PC-9 (cell line): ENCODE measurements around the gene CNNM2. TPM values are rescaled to one million over a fixed set of nuclear protein-coding genes. Genes with fewer than 3 reads are reported as not detected.

Source experiments
- BruUV-seq: library from RNA; stranded (reverse); fragments of 400-500 nt; replicated peaks from 2 replicates; lab custom pipeline; 2021; lab: Mats Ljungman, UMichigan
- CTCF ChIA-PET: fragments of 300-600 bp; sonication (Branson Sonifier 250); formaldehyde crosslinking; loops from one replicate; lab custom pipeline; 2022; ENCODE audit warnings: antibody characterized with exemption; lab: Charles Lee
- POLR2A ChIA-PET: fragments of 300-600 bp; sonication (Branson Sonifier 250); formaldehyde crosslinking; loops from one replicate; lab custom pipeline; 2022; ENCODE audit warnings: antibody characterized with exemption; ENCODE audit not compliant: unreplicated experiment; lab: Charles Lee
- DNase-seq, 2 experiments: peaks; one replicate each; pipeline versions ENCODE4 v3.0.0 to v3.0.0-alpha.2; 2015 to 2022; ENCODE audit warnings: mixed read lengths in 1 of 2
- H2AFZ ChIP-seq: fragments of 200-600 bp; sonication (generic); 2 replicates; pipeline ENCODE4 v1.8.1; 2017; ENCODE audit warnings: antibody characterized with exemption
- H3F3A ChIP-seq: fragments of 200-600 bp; sonication (generic); 2 replicates; pipeline ENCODE4 v1.8.1; 2017; ENCODE audit warnings: antibody characterized with exemption, mild to moderate bottlenecking, low read depth; ENCODE audit not compliant: insufficient read depth
- H3K27ac ChIP-seq: fragments of 200-600 bp; sonication (generic); 2 replicates; pipeline ENCODE4 v1.6.1; 2016; ENCODE audit warnings: mixed run types
- H3K27me3 ChIP-seq: fragments of 200-600 bp; sonication (generic); 2 replicates; pipeline ENCODE4 v1.6.1; 2016; ENCODE audit warnings: low read depth, mixed run types; ENCODE audit not compliant: insufficient read depth
- H3K36me3 ChIP-seq: fragments of 200-600 bp; sonication (generic); 2 replicates; pipeline ENCODE4 v1.6.1; 2016; ENCODE audit warnings: low read depth, mixed run types
- H3K4me1 ChIP-seq: fragments of 200-600 bp; sonication (generic); replicated peaks from 2 replicates; pipeline ENCODE4 v1.6.1; 2016; ENCODE audit warnings: mixed run types; ENCODE audit not compliant: insufficient read depth
- H3K4me2 ChIP-seq: fragments of 200-600 bp; sonication (generic); 2 replicates; pipeline ENCODE4 v1.6.1; 2017; ENCODE audit warnings: mixed run types
- H3K4me3 ChIP-seq: fragments of 200-600 bp; sonication (generic); 2 replicates; pipeline ENCODE4 v1.6.1; 2016; ENCODE audit warnings: mixed run types
- H3K79me2 ChIP-seq: fragments of 200-600 bp; sonication (generic); 2 replicates; pipeline ENCODE4 v1.6.1; 2017; ENCODE audit warnings: low read depth, mixed run types
- H3K9me2 ChIP-seq: fragments of 200-600 bp; sonication (generic); 2 replicates; pipeline ENCODE4 v1.8.1; 2017; ENCODE audit warnings: mild to moderate bottlenecking; ENCODE audit not compliant: insufficient read depth
- H3K9me3 ChIP-seq: fragments of 200-600 bp; sonication (generic); 2 replicates; pipeline ENCODE4 v1.8.1; 2016; ENCODE audit warnings: low read depth; ENCODE audit not compliant: insufficient read depth
- H4K20me1 ChIP-seq: fragments of 200-600 bp; sonication (generic); 2 replicates; pipeline ENCODE4 v1.8.1; 2017; ENCODE audit not compliant: insufficient read depth
- CTCF ChIP-seq: fragments of 200-600 bp; sonication (generic); conservative IDR thresholded peaks from 2 replicates; pipeline ENCODE4 v1.6.1; 2017; ENCODE audit warnings: mixed run types, antibody characterized with exemption, mild to moderate bottlenecking, moderate library complexity
- EZH2 ChIP-seq: fragments of 200-600 bp; sonication (generic); IDR thresholded peaks from 2 replicates; pipeline ENCODE4 v1.8.0; 2017; ENCODE audit warnings: antibody characterized with exemption, low read depth
- intact Hi-C: fragments of 100-400 bp; cut with micrococcal nuclease; formaldehyde crosslinking; loops from one replicate; pipeline ENCODE4 v1.10.0; 2022; ENCODE audit not compliant: unreplicated experiment
- total RNA-seq: library from RNA; stranded (reverse); gene quantifications from 2 replicates; pipeline ENCODE4 v1.2.3, GENCODE V29; 2021

CNNM2 gene
- total RNA-seq, 1 experiment from 2014 or later, result 8.8 TPM

GRCh38 chr10:103095005-103095404, 176.9 kb downstream of the CNNM2 start:
- CTCF ChIA-PET, result interaction anchor here (0.6 kb wide), 1 partner anchor 191 kb away, joined by 5 read pairs; no protein-coding TSS in a partner anchor
- Histone ChIP-seq H3F3A (peaks cover 18% of the 10 kb centered on the region; the same call in 1 of the 2 replicates), H4K20me1 (no peaks in the 10 kb centered on the region), H3K4me1 (no peaks in the 10 kb centered on the region), H3K9me2 (no peaks in the 10 kb centered on the region), H3K4me2 (no peak overlapping the region), H3K36me3 (peaks cover 40% of the 10 kb centered on the region), H3K27ac (no peak overlapping the region), H3K9me3 (no peaks in the 10 kb centered on the region), H2AFZ (no peak overlapping the region), H3K79me2 (no peaks in the 10 kb centered on the region), H3K27me3 (no peaks in the 10 kb centered on the region), H3K4me3 (no peak overlapping the region)
- no TSS peak for BruUV-seq
- TF ChIP-seq EZH2 (no peak), CTCF (no peak)
- DNase-seq, result no peak
- POLR2A ChIA-PET, result no interaction called here
- intact Hi-C loops, result no loop called here

GRCh38 chr10:103096130-103096529, 178.0 kb downstream of the CNNM2 start:
- intact Hi-C loops, result no loop called here
- peaks cover 32% of the 10 kb centered on the region for H3K36me3 ChIP-seq

GRCh38 chr10:103098240-103098639, 180.1 kb downstream of the CNNM2 start:
- H3K4me2 ChIP-seq, result no peak overlapping the region
- no peaks in the 10 kb centered on the region for H3K9me2 ChIP-seq
- no peaks in the 10 kb centered on the region for H3K79me2 ChIP-seq
- H3K27me3 ChIP-seq, result no peaks in the 10 kb centered on the region
- no peak for DNase-seq
- ChIA-PET POLR2A (no interaction called here), CTCF (no interaction called here)
- H4K20me1 ChIP-seq, result no peaks in the 10 kb centered on the region
- H2AFZ ChIP-seq, result no peak overlapping the region
- H3K27ac ChIP-seq, result no peak overlapping the region
- TF ChIP-seq CTCF (no peak), EZH2 (no peak)
- no TSS peak for BruUV-seq
- intact Hi-C loops, result no loop called here
- no peaks in the 10 kb centered on the region for H3K4me1 ChIP-seq
- no peak overlapping the region for H3K4me3 ChIP-seq
- H3K9me3 ChIP-seq, result no peaks in the 10 kb centered on the region
- H3K36me3 ChIP-seq, result peaks cover 31% of the 10 kb centered on the region
- peaks cover 25% of the 10 kb centered on the region; the same call in 1 of the 2 replicates for H3F3A ChIP-seq

More at GRCh38 chr10:103096130-103096529, 178.0 kb downstream of the CNNM2 start:
- Histone ChIP-seq H4K20me1 (no peaks in the 10 kb centered on the region), H3K9me3 (no peaks in the 10 kb centered on the region), H2AFZ (no peak overlapping the region), H3F3A (peaks cover 18% of the 10 kb centered on the region; the same call in 1 of the 2 replicates), H3K4me2 (no peak overlapping the region), H3K9me2 (no peaks in the 10 kb centered on the region), H3K27ac (no peak overlapping the region), H3K4me1 (no peaks in the 10 kb centered on the region), H3K27me3 (no peaks in the 10 kb centered on the region), H3K4me3 (no peak overlapping the region), H3K79me2 (no peaks in the 10 kb centered on the region)
- TF ChIP-seq CTCF (no peak), EZH2 (no peak)
- CTCF ChIA-PET, result no interaction called here
- no peak for DNase-seq
- no TSS peak for BruUV-seq
- POLR2A ChIA-PET, result no interaction called here
